Fibroblast of peridontal ligament (primary cell): Measurements from ENCODE around the gene ZCCHC10.
"Not testable (repeated sequence)": the region's sequence is repeated elsewhere in the genome, so short reads cannot be mapped to it uniquely, and the experiment has no call there.

Experiments used
- DNase-seq: peaks from one replicate; pipeline ENCODE4 v3.0.0-alpha.2; 2010; ENCODE audit errors: extremely low read depth

ZCCHC10 gene

GRCh38 chr5:132979367-132979940, 46.9 kb downstream of the ZCCHC10 start:
- peak; percentile 30 for DNase-seq

- no peak for DNase-seq
These were observed 49.5 kb downstream of the ZCCHC10 start for GRCh38 chr5:132976852-132977251.

GRCh38 chr5:132972436-132972828, 53.9 kb downstream of the ZCCHC10 start:
- not testable (repeated sequence) for DNase-seq

GRCh38 chr5:132971483-132972435, 54.6 kb downstream of the ZCCHC10 start:
- DNase-seq = no peak

GRCh38 chr5:132965120-132965519, 61.2 kb downstream of the ZCCHC10 start:
- no peak for DNase-seq

GRCh38 chr5:132963171-132964104, 62.9 kb downstream of the ZCCHC10 start, which contains the start of gene AFF4:
AFF4 (minus strand) TSS chr5:132963634; CDS start chr5:132937189, 26,445 bp downstream.
- peak; percentile 94 for DNase-seq

- DNase-seq = peak; percentile 82
These were observed 63.8 kb downstream of the ZCCHC10 start for GRCh38 chr5:132962429-132963021.

GRCh38 chr5:132961887-132962286, 64.5 kb downstream of the ZCCHC10 start:
- peak; percentile 75 for DNase-seq

GRCh38 chr5:132961123-132961815, 65.1 kb downstream of the ZCCHC10 start:
- not testable (repeated sequence) for DNase-seq

- not testable (repeated sequence) for DNase-seq
These were observed 70.1 kb downstream of the ZCCHC10 start for GRCh38 chr5:132956166-132956799.

- no peak for DNase-seq
These were observed 72.6 kb downstream of the ZCCHC10 start for GRCh38 chr5:132953710-132954109.

- no peak for DNase-seq
These were observed 73.5 kb downstream of the ZCCHC10 start for GRCh38 chr5:132952829-132953228.

- DNase-seq = no peak
These were observed 74.5 kb downstream of the ZCCHC10 start for GRCh38 chr5:132951897-132952296.

GRCh38 chr5:132949136-132949535, 77.2 kb downstream of the ZCCHC10 start:
- DNase-seq = no peak

- DNase-seq = peak; percentile 17
These were observed 78.7 kb downstream of the ZCCHC10 start for GRCh38 chr5:132947671-132948070.
